Endodermal cell (in vitro differentiated cells): ENCODE data around the gene FLT3. TPM values are rescaled to one million over a fixed set of nuclear protein-coding genes. Genes with fewer than 3 reads are reported as not detected.

ENCODE experiments used
- DNase-seq: peaks from one replicate; pipeline ENCODE4 v3.0.0-alpha.2; 2017
- H3K27ac ChIP-seq: 2 replicates; pipeline ENCODE4 v1.5.1; 2013; ENCODE audit warnings: mild to moderate bottlenecking, low read depth, low read length, moderate library complexity
- H3K27me3 ChIP-seq: 2 replicates; pipeline ENCODE4 v1.6.1; 2013; ENCODE audit warnings: mild to moderate bottlenecking, low read length, moderate library complexity; ENCODE audit not compliant: insufficient read depth, control insufficient read depth, poor library complexity, severe bottlenecking
- H3K36me3 ChIP-seq: 2 replicates; pipeline ENCODE4 v1.7.0; 2013; ENCODE audit warnings: mild to moderate bottlenecking, low read length, moderate library complexity; ENCODE audit not compliant: control insufficient read depth, insufficient read depth
- H3K4me1 ChIP-seq: one replicate; pipeline ENCODE4 v1.7.0; 2013; ENCODE audit warnings: low read length; ENCODE audit not compliant: control insufficient read depth, insufficient read depth
- H3K4me3 ChIP-seq: 2 replicates; pipeline ENCODE4 v1.5.1; 2013; ENCODE audit warnings: mild to moderate bottlenecking, low read length, moderate library complexity
- H3K9ac ChIP-seq: 2 replicates; pipeline ENCODE4 v1.6.1; 2013; ENCODE audit warnings: mild to moderate bottlenecking, low read length, moderate library complexity; ENCODE audit not compliant: poor library complexity, severe bottlenecking; ENCODE audit errors: extremely low read depth
- H3K9me3 ChIP-seq: 2 replicates; pipeline ENCODE4 v1.6.1; 2013; ENCODE audit warnings: mild to moderate bottlenecking, low read length, moderate library complexity; ENCODE audit not compliant: control insufficient read depth
- H3K27ac Mint-ChIP-seq: 2 replicates; pipeline ENCODE4 v1.8.0; 2020; ENCODE audit warnings: mixed read lengths
- H3K27me3 Mint-ChIP-seq: 2 replicates; pipeline ENCODE4 v1.8.0; 2021; ENCODE audit warnings: mild to moderate bottlenecking, mixed read lengths; ENCODE audit not compliant: insufficient read depth
- H3K36me3 Mint-ChIP-seq: 2 replicates; pipeline ENCODE4 v1.8.0; 2020; ENCODE audit warnings: low read depth, mixed read lengths
- H3K4me1 Mint-ChIP-seq: 2 replicates; pipeline ENCODE4 v1.8.0; 2020; ENCODE audit warnings: mixed read lengths
- H3K4me3 Mint-ChIP-seq: 2 replicates; pipeline ENCODE4 v1.8.0; 2020; ENCODE audit warnings: mild to moderate bottlenecking, moderate library complexity, mixed read lengths
- H3K9me3 Mint-ChIP-seq: 2 replicates; pipeline ENCODE4 v1.8.0; 2020; ENCODE audit warnings: mild to moderate bottlenecking, mixed read lengths
- CTCF ChIP-seq: fragments of 200-600 bp; sonication (generic); conservative IDR thresholded peaks from 2 replicates; pipeline ENCODE4 v1.5.0; 2021; ENCODE audit warnings: antibody characterized with exemption, mild to moderate bottlenecking
- WGBS, 2 experiments: methylation state at CpG; one replicate each; pipeline versions ENCODE4 v1.1.5 to v1.1.7; 2013; ENCODE audit warnings: missing lambda C conversion rate in 2 of 2, mixed read lengths in 1 of 2; ENCODE audit not compliant: insufficient coverage in 1 of 2, insufficient read length in 1 of 2; 5-methylcytosine and 5-hydroxymethylcytosine counted together
- total RNA-seq, 2 donors: library from RNA; stranded (reverse); fragmentation: NEBNext Ultra II Directional in 1 of 2; extraction: Animal tissue kit (Norgen Biotek cat#: 25700) in 1 of 2; gene quantifications; 2 replicates in 1 of 2; 3 replicates in 1 of 2; pipeline ENCODE4 v1.2.1, GENCODE V29; 2021

The FLT3 gene
- total RNA-seq, 2 donors from 2014 or later: 0.09 to 0.13 TPM

- Mint-ChIP-seq H3K27ac (no peak within 1 kb of the TSS), H3K36me3 (no peaks in the 10 kb centered on the region), H3K9me3 (no peaks in the 10 kb centered on the region), H3K27me3 (peaks cover 75% of the 10 kb centered on the region), H3K4me3 (no peak within 1 kb of the TSS), H3K4me1 (no peaks in the 10 kb centered on the region)
- Histone ChIP-seq H3K9ac (no peak within 1 kb of the TSS), H3K27ac (no peak within 1 kb of the TSS), H3K4me3 (no peak within 1 kb of the TSS), H3K27me3 (peaks cover 78% of the 10 kb centered on the region), H3K36me3 (no peaks in the 10 kb centered on the region), H3K4me1 (no peaks in the 10 kb centered on the region), H3K9me3 (no peaks in the 10 kb centered on the region)
- 86% methylated on average over 11 of the region's 11 CpGs for WGBS, 2 experiments
- no peak for TF ChIP-seq CTCF
- DNase-seq: no peak
Observed at GRCh38 chr13:27988520-27988919, 111.9 kb downstream of the FLT3 start, which contains the start of gene URAD. URAD (minus strand) TSS chr13:27988693; CDS start chr13:27988637, 56 bp downstream.

- no peak overlapping the region for H3K9ac ChIP-seq
- H3K27ac ChIP-seq: no peak overlapping the region
- no peak overlapping the region for H3K4me3 ChIP-seq
- no peaks in the 10 kb centered on the region for H3K4me1 ChIP-seq
- TF ChIP-seq CTCF: no peak
- Mint-ChIP-seq H3K9me3 (no peaks in the 10 kb centered on the region), H3K4me1 (peaks cover 4% of the 10 kb centered on the region), H3K36me3 (no peaks in the 10 kb centered on the region), H3K27me3 (peaks cover 94% of the 10 kb centered on the region), H3K4me3 (no peak overlapping the region), H3K27ac (no peak overlapping the region)
- H3K27me3 ChIP-seq: peaks cover 99% of the 10 kb centered on the region
- 100% methylated on average over 1 of the region's 1 CpG; no CpG with 5 or more reads in 1 of the 2 experiments for WGBS, 2 experiments
- DNase-seq: no peak
- H3K36me3 ChIP-seq: no peaks in the 10 kb centered on the region
- no peaks in the 10 kb centered on the region for H3K9me3 ChIP-seq
Observed at GRCh38 chr13:27985600-27985999, 114.8 kb downstream of the FLT3 start.

GRCh38 chr13:27982361-27982760 is 118.0 kb downstream of the FLT3 start:
- no peak for TF ChIP-seq CTCF
- Histone ChIP-seq H3K4me3 (no peak overlapping the region), H3K27ac (no peak overlapping the region), H3K9me3 (no peaks in the 10 kb centered on the region), H3K4me1 (peaks cover 6% of the 10 kb centered on the region), H3K27me3 (peaks cover 100% of the 10 kb centered on the region), H3K36me3 (no peaks in the 10 kb centered on the region), H3K9ac (no peak overlapping the region)
- Mint-ChIP-seq H3K4me3 (no peak overlapping the region), H3K4me1 (peaks cover 18% of the 10 kb centered on the region), H3K36me3 (no peaks in the 10 kb centered on the region), H3K27ac (no peak overlapping the region), H3K27me3 (peaks cover 96% of the 10 kb centered on the region), H3K9me3 (no peaks in the 10 kb centered on the region)
- 77 to 79% methylated on average over 1 to 2 of the region's 2 CpGs for WGBS, 2 experiments
- no peak for DNase-seq
